Measurements from ENCODE around the gene ALG14. TPM values are rescaled to one million over a fixed set of nuclear protein-coding genes. Genes with fewer than 3 reads are reported as not detected.
"Not testable (repeated sequence)": the region's sequence is repeated elsewhere in the genome, so short reads cannot be mapped to it uniquely, and the experiment has no call there.

The ALG14 gene
- total and polyA plus RNA-seq, 7 experiments from 2014 or later = 1.1 to 3.2 (median 1.7) TPM

GRCh38 chr1:95058974-95059373, 13.8 kb downstream of the ALG14 start:
- ChIA-PET POLR2A (no interaction called here), CTCF (interaction anchor here (1.0 to 1.4 kb wide), 2 partner anchors 26 to 205 kb away, joined by 5 to 6 read pairs; no protein-coding TSS in a partner anchor)
- Mint-ChIP-seq H3K27me3 (no peaks in the 10 kb centered on the region), H3K4me1 (no peaks in the 10 kb centered on the region), H3K36me3 (peaks cover 0 to 46% (median 28%) of the 10 kb centered on the region in 5 donors), H3K9me3 (no peaks in the 10 kb centered on the region), H3K27ac (no peak overlapping the region), H3K4me3 (no peak overlapping the region)
- no peaks in the 10 kb centered on the region for H3K27me3 ChIP-seq (ENCODE audit: control insufficient read depth in 2 of 2, insufficient read depth in 2 of 2, low read length in 2 of 2)
- intact Hi-C loops (cut with micrococcal nuclease) = no loop called here
- H3K4me3 ChIP-seq (ENCODE audit: low read length) = no peak overlapping the region
- DNase-seq (no peak), ATAC-seq (no peak)
- H3K27ac ChIP-seq (ENCODE audit: low read depth, low read length) = no peak overlapping the region
- H3K4me1 ChIP-seq (ENCODE audit: control insufficient read depth in 2 of 2, insufficient read depth in 2 of 2, low read length in 2 of 2) = no peaks in the 10 kb centered on the region
- no peaks in the 10 kb centered on the region for H3K9me3 ChIP-seq (ENCODE audit: control insufficient read depth in 2 of 3, low read length in 3 of 3)
- H3K36me3 ChIP-seq (ENCODE audit: control insufficient read depth in 2 of 3, insufficient read depth in 3 of 3, low read length in 3 of 3) = peaks cover 0 to 1% (median 0%) of the 10 kb centered on the region in 3 experiments

GRCh38 chr1:95057351-95057750, 15.4 kb downstream of the ALG14 start:
- intact Hi-C loops (cut with micrococcal nuclease) = no loop called here
- H3K27me3 ChIP-seq (ENCODE audit: control insufficient read depth in 2 of 2, insufficient read depth in 2 of 2, low read length in 2 of 2) = no peaks in the 10 kb centered on the region
- no peaks in the 10 kb centered on the region for H3K9me3 ChIP-seq (ENCODE audit: control insufficient read depth in 2 of 3, low read length in 3 of 3)
- no peak overlapping the region for H3K27ac Mint-ChIP-seq
- H3K4me1 ChIP-seq (ENCODE audit: control insufficient read depth in 2 of 2, insufficient read depth in 2 of 2, low read length in 2 of 2) = no peaks in the 10 kb centered on the region
- no peak for DNase-seq
- no peak for ATAC-seq
- H3K36me3 ChIP-seq (ENCODE audit: control insufficient read depth in 2 of 3, insufficient read depth in 3 of 3, low read length in 3 of 3) = no peaks in the 10 kb centered on the region
- H3K36me3 Mint-ChIP-seq = peaks cover 0 to 30% (median 19%) of the 10 kb centered on the region in 5 donors
- ChIA-PET POLR2A (no interaction called here), CTCF (no interaction called here)
- H3K4me1 Mint-ChIP-seq = no peaks in the 10 kb centered on the region
- no peaks in the 10 kb centered on the region for H3K9me3 Mint-ChIP-seq
- H3K27ac ChIP-seq (ENCODE audit: low read depth, low read length) = no peak overlapping the region
- H3K27me3 Mint-ChIP-seq = no peaks in the 10 kb centered on the region
- H3K4me3 ChIP-seq (ENCODE audit: low read length) = no peak overlapping the region
- no peak overlapping the region for H3K4me3 Mint-ChIP-seq

GRCh38 chr1:95049935-95050334, 22.8 kb downstream of the ALG14 start:
- no peak overlapping the region for H3K27ac Mint-ChIP-seq
- H3K27me3 Mint-ChIP-seq = no peaks in the 10 kb centered on the region
- Histone ChIP-seq H3K4me1 (ENCODE audit: control insufficient read depth in 2 of 2, insufficient read depth in 2 of 2, low read length in 2 of 2) (no peaks in the 10 kb centered on the region), H3K36me3 (ENCODE audit: control insufficient read depth in 2 of 3, insufficient read depth in 3 of 3, low read length in 3 of 3) (no peaks in the 10 kb centered on the region), H3K4me3 (ENCODE audit: low read length) (no peak overlapping the region), H3K9me3 (ENCODE audit: control insufficient read depth in 2 of 3, low read length in 3 of 3) (no peaks in the 10 kb centered on the region), H3K27ac (ENCODE audit: low read depth, low read length) (no peak overlapping the region), H3K27me3 (ENCODE audit: control insufficient read depth in 2 of 2, insufficient read depth in 2 of 2, low read length in 2 of 2) (no peaks in the 10 kb centered on the region)
- no peak overlapping the region for H3K4me3 Mint-ChIP-seq
- H3K9me3 Mint-ChIP-seq = no peaks in the 10 kb centered on the region
- H3K36me3 Mint-ChIP-seq = peaks cover 0 to 13% (median 8%) of the 10 kb centered on the region in 5 donors
- peaks cover 0 to 6% (median 0%) of the 10 kb centered on the region in 7 donors for H3K4me1 Mint-ChIP-seq
- ChIA-PET CTCF (interaction anchor here (3.9 kb wide), 1 partner anchor 196 kb away, joined by 21 read pairs; no protein-coding TSS in a partner anchor), POLR2A (no interaction called here)
- ATAC-seq (no peak), DNase-seq (no peak)
- intact Hi-C loops (cut with micrococcal nuclease) = loop anchor here in 1 of 2 donors (10.0 kb wide), 1 partner anchor 565 kb away; no protein-coding TSS in a partner anchor

GRCh38 chr1:95048317-95048716, 24.4 kb downstream of the ALG14 start:
- ChIA-PET POLR2A (no interaction called here), CTCF (interaction anchor here (3.9 kb wide), 1 partner anchor 194 kb away, joined by 21 read pairs; no protein-coding TSS in a partner anchor)
- H3K9me3 Mint-ChIP-seq = no peaks in the 10 kb centered on the region
- no peak overlapping the region for H3K4me3 Mint-ChIP-seq
- H3K4me1 ChIP-seq (ENCODE audit: control insufficient read depth in 2 of 2, insufficient read depth in 2 of 2, low read length in 2 of 2) = no peaks in the 10 kb centered on the region
- intact Hi-C loops (cut with micrococcal nuclease) = loop anchor here in 1 of 2 donors (10.0 kb wide), 1 partner anchor 564 kb away; no protein-coding TSS in a partner anchor
- no peak overlapping the region for H3K27ac Mint-ChIP-seq
- peaks cover 0 to 3% (median 0%) of the 10 kb centered on the region in 5 donors for H3K36me3 Mint-ChIP-seq
- H3K27ac ChIP-seq (ENCODE audit: low read depth, low read length) = no peak overlapping the region
- H3K4me3 ChIP-seq (ENCODE audit: low read length) = no peak overlapping the region
- no peaks in the 10 kb centered on the region for H3K9me3 ChIP-seq (ENCODE audit: control insufficient read depth in 2 of 3, low read length in 3 of 3)
- H3K4me1 Mint-ChIP-seq = peaks cover 0 to 6% (median 0%) of the 10 kb centered on the region in 7 donors
- H3K27me3 ChIP-seq (ENCODE audit: control insufficient read depth in 2 of 2, insufficient read depth in 2 of 2, low read length in 2 of 2) = no peaks in the 10 kb centered on the region
- no peak for ATAC-seq
- H3K36me3 ChIP-seq (ENCODE audit: control insufficient read depth in 2 of 3, insufficient read depth in 3 of 3, low read length in 3 of 3) = no peaks in the 10 kb centered on the region
- DNase-seq = no peak
- H3K27me3 Mint-ChIP-seq = no peaks in the 10 kb centered on the region

- CTCF ChIA-PET = interaction anchor here (3.9 kb wide), 1 partner anchor 193 kb away, joined by 21 read pairs; no protein-coding TSS in a partner anchor
- H3K27ac Mint-ChIP-seq; H3K4me3 ChIP-seq (ENCODE audit: low read length); H3K9me3 Mint-ChIP-seq; H3K27me3 Mint-ChIP-seq; H3K4me1 ChIP-seq (ENCODE audit: control insufficient read depth in 2 of 2, insufficient read depth in 2 of 2, low read length in 2 of 2); H3K4me1 Mint-ChIP-seq; H3K36me3 Mint-ChIP-seq; H3K27ac ChIP-seq (ENCODE audit: low read depth, low read length); H3K9me3 ChIP-seq (ENCODE audit: control insufficient read depth in 2 of 3, low read length in 3 of 3); H3K4me3 Mint-ChIP-seq; H3K27me3 ChIP-seq (ENCODE audit: control insufficient read depth in 2 of 2, insufficient read depth in 2 of 2, low read length in 2 of 2); DNase-seq; POLR2A ChIA-PET; H3K36me3 ChIP-seq (ENCODE audit: control insufficient read depth in 2 of 3, insufficient read depth in 3 of 3, low read length in 3 of 3); ATAC-seq: not testable (repeated sequence)
- intact Hi-C loops (cut with micrococcal nuclease) = loop anchor here in 1 of 2 donors (10.0 kb wide), 1 partner anchor 563 kb away; no protein-coding TSS in a partner anchor
Observed at GRCh38 chr1:95047624-95048023, 25.1 kb downstream of the ALG14 start.

GRCh38 chr1:95046359-95046758, 26.4 kb downstream of the ALG14 start:
- no peak overlapping the region for H3K4me3 ChIP-seq (ENCODE audit: low read length)
- H3K4me1 ChIP-seq (ENCODE audit: control insufficient read depth in 2 of 2, insufficient read depth in 2 of 2, low read length in 2 of 2) = no peaks in the 10 kb centered on the region
- no peaks in the 10 kb centered on the region for H3K4me1 Mint-ChIP-seq
- H3K27ac Mint-ChIP-seq = no peak overlapping the region
- DNase-seq (no peak), ATAC-seq (no peak)
- H3K27me3 Mint-ChIP-seq = no peaks in the 10 kb centered on the region
- no peaks in the 10 kb centered on the region for H3K9me3 Mint-ChIP-seq
- H3K27ac ChIP-seq (ENCODE audit: low read depth, low read length) = no peak overlapping the region
- H3K36me3 Mint-ChIP-seq = no peaks in the 10 kb centered on the region
- H3K9me3 ChIP-seq (ENCODE audit: control insufficient read depth in 2 of 3, low read length in 3 of 3) = no peaks in the 10 kb centered on the region
- H3K4me3 Mint-ChIP-seq = no peak overlapping the region
- ChIA-PET POLR2A (interaction anchor here (0.6 kb wide), 1 partner anchor 1173 kb away, joined by 4 read pairs; no protein-coding TSS in a partner anchor), CTCF (interaction anchor here (3.9 kb wide), 1 partner anchor 192 kb away, joined by 21 read pairs; no protein-coding TSS in a partner anchor)
- intact Hi-C loops (cut with micrococcal nuclease) = loop anchor here in 1 of 2 donors (10.0 kb wide), 1 partner anchor 562 kb away; no protein-coding TSS in a partner anchor
- H3K27me3 ChIP-seq (ENCODE audit: control insufficient read depth in 2 of 2, insufficient read depth in 2 of 2, low read length in 2 of 2) = no peaks in the 10 kb centered on the region
- no peaks in the 10 kb centered on the region for H3K36me3 ChIP-seq (ENCODE audit: control insufficient read depth in 2 of 3, insufficient read depth in 3 of 3, low read length in 3 of 3)

Data from naive thymus-derived CD4-positive, alpha-beta T cell (primary cell).